HepG2 (cell line): ENCODE results near the gene NOX3. TPM values are rescaled to one million over a fixed set of nuclear protein-coding genes. Genes with fewer than 3 reads are reported as not detected.

Source experiments
- ATF7 ChIP-seq, 2 experiments: fragments of 450-650 bp in 1 of 2; sonication (generic) in 1 of 2; formaldehyde crosslinking in 1 of 2; IDR thresholded peaks; 2 replicates each; pipeline versions ENCODE4 v1.4.0 to v1.6.1; 2016 to 2020; ENCODE audit warnings: antibody characterized with exemption in 1 of 2, mild to moderate bottlenecking in 1 of 2, missing genetic modification reagents in 1 of 2
- KLF15 ChIP-seq: sonication (generic); formaldehyde crosslinking; IDR thresholded peaks from 2 replicates; pipeline ENCODE4 v1.8.1; 2023; ENCODE audit warnings: borderline replicate concordance, mild to moderate bottlenecking, inconsistent platforms, missing genetic modification reagents, mixed read lengths
- KLF16 ChIP-seq, 2 experiments: sonication (generic) in 1 of 2; formaldehyde crosslinking in 1 of 2; IDR thresholded peaks; 2 replicates each; pipeline versions ENCODE4 v1.6.1 to v1.8.0; 2016 to 2023; ENCODE audit warnings: missing genetic modification reagents in 2 of 2, missing compliant biosample characterization in 1 of 2
- MYC ChIP-seq: sonication (generic); formaldehyde crosslinking; IDR thresholded peaks from 2 replicates; pipeline ENCODE4 v1.9.0; 2021; ENCODE audit warnings: missing genetic modification reagents, borderline replicate concordance
- NFKB2 ChIP-seq: sonication (generic); formaldehyde crosslinking; IDR thresholded peaks from 2 replicates; pipeline ENCODE4 v1.4.0; 2020; ENCODE audit warnings: missing genetic modification reagents, borderline replicate concordance
- NRL ChIP-seq: sonication (generic); formaldehyde crosslinking; IDR thresholded peaks from 2 replicates; pipeline ENCODE4 v1.5.0; 2020; ENCODE audit warnings: missing genetic modification reagents, mild to moderate bottlenecking, moderate library complexity, borderline replicate concordance
- PCBP2 ChIP-seq: fragments of 200-400 bp; formaldehyde crosslinking; optimal IDR thresholded peaks from 2 replicates; pipeline ENCODE3; 2018; ENCODE audit warnings: low read length, low read depth; ENCODE audit not compliant: poor library complexity, severe bottlenecking
- RELA ChIP-seq: sonication (generic); formaldehyde crosslinking; IDR thresholded peaks from 2 replicates; pipeline ENCODE4 v1.4.0; 2020; ENCODE audit warnings: missing genetic modification reagents
- SP5 ChIP-seq: IDR thresholded peaks from 2 replicates; pipeline ENCODE4 v1.6.1; 2016; ENCODE audit warnings: low read depth, borderline replicate concordance
- THAP11 ChIP-seq: IDR thresholded peaks from 2 replicates; pipeline ENCODE4 v1.6.1; 2016; ENCODE audit warnings: missing biosample characterization, missing genetic modification reagents
- THYN1 ChIP-seq: sonication (generic); formaldehyde crosslinking; IDR thresholded peaks from 2 replicates; pipeline ENCODE4 v1.8.1; 2023; ENCODE audit warnings: low read depth, mild to moderate bottlenecking, moderate library complexity, missing genetic modification reagents, borderline replicate concordance
- TMF1 ChIP-seq: sonication (generic); formaldehyde crosslinking; IDR thresholded peaks from 2 replicates; pipeline ENCODE4 v1.8.1; 2022; ENCODE audit warnings: low read depth, missing genetic modification reagents
- ZNF343 ChIP-seq: sonication (generic); formaldehyde crosslinking; IDR thresholded peaks from 2 replicates; pipeline ENCODE4 v1.4.0; 2020; ENCODE audit warnings: mild to moderate bottlenecking, missing genetic modification reagents
- ZNF441 ChIP-seq: sonication (generic); formaldehyde crosslinking; IDR thresholded peaks from 2 replicates; pipeline ENCODE4 v1.7.0; 2021; ENCODE audit warnings: missing genetic modification reagents, borderline replicate concordance
- ZNF496 ChIP-seq: sonication (generic); formaldehyde crosslinking; IDR thresholded peaks from 2 replicates; pipeline ENCODE4 v1.8.1; 2023; ENCODE audit warnings: mild to moderate bottlenecking, moderate library complexity, missing genetic modification reagents; ENCODE audit not compliant: insufficient replicate concordance
- ZNF510 ChIP-seq: sonication (generic); formaldehyde crosslinking; IDR thresholded peaks from 2 replicates; pipeline ENCODE4 v1.4.0; 2020; ENCODE audit warnings: low read depth, mild to moderate bottlenecking, missing genetic modification reagents
- ZNF543 ChIP-seq: sonication (generic); formaldehyde crosslinking; IDR thresholded peaks from 2 replicates; pipeline ENCODE4 v1.4.0; 2020; ENCODE audit warnings: mild to moderate bottlenecking, missing genetic modification reagents
- ZNF670 ChIP-seq: sonication (generic); formaldehyde crosslinking; IDR thresholded peaks from 2 replicates; pipeline ENCODE4 v1.8.0; 2022; ENCODE audit warnings: mild to moderate bottlenecking, missing genetic modification reagents, borderline replicate concordance
- ZNF891 ChIP-seq: sonication (generic); formaldehyde crosslinking; IDR thresholded peaks from 2 replicates; pipeline ENCODE4 v1.5.0; 2020; ENCODE audit warnings: mild to moderate bottlenecking, missing genetic modification reagents
- polyA plus RNA-seq, 8 experiments: library from polyadenylated mRNA; depleted of rRNA in 3 of 8; stranded (reverse) in 7 of 8; unstranded in 1 of 8; fragments of >200 nt; fragmentation: Illumina TruSeq in 4 of 8; extraction: Trizol in 4 of 8; gene quantifications; 2 replicates each; pipeline versions ENCODE4 v1.2.1 to v1.2.3, GENCODE V29; 2011 to 2016; ENCODE audit warnings: low read depth in 4 of 8, missing spikeins in 1 of 8, mixed read lengths in 1 of 8; ENCODE audit not compliant: insufficient read depth in 1 of 8
- total RNA-seq, 5 experiments: library from RNA; depleted of rRNA; stranded (reverse); fragments of >200 nt; fragmentation: Illumina TruSeq; extraction: Trizol; gene quantifications; 2 replicates each; pipeline ENCODE4 v1.2.3, GENCODE V29; 2016; ENCODE audit warnings: low read depth in 1 of 5
- TF ChIP-seq, protein P1 (sequence below): sonication (generic); formaldehyde crosslinking; IDR thresholded peaks from 2 replicates; pipeline ENCODE4 v1.4.0; 2020; ENCODE audit warnings: mild to moderate bottlenecking, missing genetic modification reagents
- TF ChIP-seq, protein P2 (sequence below): sonication (generic); formaldehyde crosslinking; IDR thresholded peaks from 2 replicates; pipeline ENCODE4 v1.5.0; 2020; ENCODE audit warnings: missing genetic modification reagents, mild to moderate bottlenecking, borderline replicate concordance
- TF ChIP-seq, protein P3 (sequence below): sonication (generic); formaldehyde crosslinking; IDR thresholded peaks from 2 replicates; pipeline ENCODE4 v1.9.0; 2021; ENCODE audit warnings: missing genetic modification reagents, borderline replicate concordance
- TF ChIP-seq, protein P4 (sequence below): sonication (generic); formaldehyde crosslinking; IDR thresholded peaks from 2 replicates; pipeline ENCODE4 v1.8.1; 2023; ENCODE audit warnings: mild to moderate bottlenecking, inconsistent platforms, moderate library complexity, missing genetic modification reagents, borderline replicate concordance

Gene NOX3
- total and polyA plus RNA-seq, 2 of the 13 experiments (the other 11 are each of a cell fraction or from before 2014, with no cell fraction given) = 0.09 to 0.18 TPM

DNA sequence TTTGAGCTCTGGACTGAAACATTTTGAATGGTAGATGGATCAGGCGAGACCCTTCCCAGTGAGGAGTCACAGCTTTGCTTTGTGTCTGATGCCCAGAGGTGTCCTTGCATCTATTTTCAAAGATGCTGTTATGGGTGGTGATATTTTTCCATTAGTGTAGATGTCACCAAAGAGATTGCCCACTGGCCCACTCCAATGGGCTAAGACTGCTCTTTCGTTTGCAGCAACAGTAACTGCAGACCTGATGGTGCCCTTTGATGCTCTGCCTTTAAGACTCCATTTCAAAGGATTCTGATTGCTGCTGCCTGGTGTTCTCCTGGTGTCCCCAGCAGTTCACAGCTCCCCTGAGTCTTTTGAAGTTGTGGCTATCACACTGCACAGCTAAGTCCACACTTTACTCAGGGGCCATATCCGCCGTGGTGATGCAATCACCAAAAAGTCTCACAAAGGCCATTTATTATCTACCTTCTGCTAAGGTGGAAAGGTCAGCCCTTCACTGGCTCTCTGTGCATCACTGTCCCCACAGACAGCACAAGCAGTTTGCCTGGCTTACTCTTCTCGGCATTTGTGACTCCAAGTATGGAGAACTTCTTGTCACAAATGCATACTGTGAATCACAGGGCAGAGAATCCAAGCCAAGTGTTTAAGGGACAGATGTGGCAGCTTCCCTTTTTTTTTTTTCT, 56.4 kb downstream of the NOX3 start (continued):
- TF ChIP-seq ZNF510 (CRISPR knock-in tag) (no peak; the same call in 1 of the 2 replicates), ZNF670 (CRISPR knock-in tag) (peak; percentile 73; the same call in 1 of the 2 replicates), THYN1 (no peak), KLF15 (CRISPR knock-in tag) (peak; percentile 76; the same call in 1 of the 2 replicates), ATF7 (IDR thresholded peaks at IDR 0.05) (peak; percentile 91), ATF7 (CRISPR knock-in tag; IDR thresholded peaks at IDR 0.05) (peak; percentile 96), PCBP2 (no peak), RELA (CRISPR knock-in tag) (peak; percentile 81; the same call in 1 of the 2 replicates), ZNF543 (peak; percentile 64; the same call in 1 of the 2 replicates), ZNF441 (CRISPR knock-in tag) (peak; percentile 80), ZNF496 (CRISPR knock-in tag) (no peak), NFKB2 (CRISPR knock-in tag) (no peak), ZNF343 (CRISPR knock-in tag) (no peak), THAP11 (CRISPR knock-in tag) (peak; percentile 84), SP5 (CRISPR knock-in tag) (peak; percentile 79), ZNF891 (CRISPR knock-in tag) (peak; percentile 78; the same call in 1 of the 2 replicates), MYC (CRISPR knock-in tag) (peak; percentile 82; the same call in 1 of the 2 replicates), NRL (CRISPR knock-in tag) (no peak; the same call in 1 of the 2 replicates), TMF1 (CRISPR knock-in tag) (peak; percentile 57; the same call in 1 of the 2 replicates), KLF16 (CRISPR knock-in tag; IDR thresholded peaks at IDR 0.05) (peak in 1 of 2 experiments; percentile 98; a peak in 2 of 4 replicates)
- TF ChIP-seq, protein P1, sequence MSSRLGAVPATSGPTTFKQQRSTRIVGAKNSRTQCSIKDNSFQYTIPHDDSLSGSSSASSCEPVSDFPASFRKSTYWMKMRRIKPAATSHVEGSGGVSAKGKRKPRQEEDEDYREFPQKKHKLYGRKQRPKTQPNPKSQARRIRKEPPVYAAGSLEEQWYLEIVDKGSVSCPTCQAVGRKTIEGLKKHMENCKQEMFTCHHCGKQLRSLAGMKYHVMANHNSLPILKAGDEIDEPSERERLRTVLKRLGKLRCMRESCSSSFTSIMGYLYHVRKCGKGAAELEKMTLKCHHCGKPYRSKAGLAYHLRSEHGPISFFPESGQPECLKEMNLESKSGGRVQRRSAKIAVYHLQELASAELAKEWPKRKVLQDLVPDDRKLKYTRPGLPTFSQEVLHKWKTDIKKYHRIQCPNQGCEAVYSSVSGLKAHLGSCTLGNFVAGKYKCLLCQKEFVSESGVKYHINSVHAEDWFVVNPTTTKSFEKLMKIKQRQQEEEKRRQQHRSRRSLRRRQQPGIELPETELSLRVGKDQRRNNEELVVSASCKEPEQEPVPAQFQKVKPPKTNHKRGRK = peak; percentile 86; the same call in 1 of the 2 replicates
- TF ChIP-seq, protein P2, sequence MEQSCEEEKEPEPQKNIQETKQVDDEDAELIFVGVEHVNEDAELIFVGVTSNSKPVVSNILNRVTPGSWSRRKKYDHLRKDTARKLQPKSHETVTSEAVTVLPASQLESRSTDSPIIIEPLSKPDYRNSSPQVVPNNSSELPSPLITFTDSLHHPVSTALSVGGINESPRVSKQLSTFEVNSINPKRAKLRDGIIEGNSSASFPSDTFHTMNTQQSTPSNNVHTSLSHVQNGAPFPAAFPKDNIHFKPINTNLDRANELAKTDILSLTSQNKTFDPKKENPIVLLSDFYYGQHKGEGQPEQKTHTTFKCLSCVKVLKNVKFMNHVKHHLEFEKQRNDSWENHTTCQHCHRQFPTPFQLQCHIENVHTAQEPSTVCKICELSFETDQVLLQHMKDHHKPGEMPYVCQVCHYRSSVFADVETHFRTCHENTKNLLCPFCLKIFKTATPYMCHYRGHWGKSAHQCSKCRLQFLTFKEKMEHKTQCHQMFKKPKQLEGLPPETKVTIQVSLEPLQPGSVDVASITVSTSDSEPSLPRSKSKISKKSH (CRISPR knock-in tag) = no peak
- TF ChIP-seq, protein P3, sequence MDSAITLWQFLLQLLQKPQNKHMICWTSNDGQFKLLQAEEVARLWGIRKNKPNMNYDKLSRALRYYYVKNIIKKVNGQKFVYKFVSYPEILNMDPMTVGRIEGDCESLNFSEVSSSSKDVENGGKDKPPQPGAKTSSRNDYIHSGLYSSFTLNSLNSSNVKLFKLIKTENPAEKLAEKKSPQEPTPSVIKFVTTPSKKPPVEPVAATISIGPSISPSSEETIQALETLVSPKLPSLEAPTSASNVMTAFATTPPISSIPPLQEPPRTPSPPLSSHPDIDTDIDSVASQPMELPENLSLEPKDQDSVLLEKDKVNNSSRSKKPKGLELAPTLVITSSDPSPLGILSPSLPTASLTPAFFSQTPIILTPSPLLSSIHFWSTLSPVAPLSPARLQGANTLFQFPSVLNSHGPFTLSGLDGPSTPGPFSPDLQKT (CRISPR knock-in tag) = no peak
- TF ChIP-seq, protein P4, sequence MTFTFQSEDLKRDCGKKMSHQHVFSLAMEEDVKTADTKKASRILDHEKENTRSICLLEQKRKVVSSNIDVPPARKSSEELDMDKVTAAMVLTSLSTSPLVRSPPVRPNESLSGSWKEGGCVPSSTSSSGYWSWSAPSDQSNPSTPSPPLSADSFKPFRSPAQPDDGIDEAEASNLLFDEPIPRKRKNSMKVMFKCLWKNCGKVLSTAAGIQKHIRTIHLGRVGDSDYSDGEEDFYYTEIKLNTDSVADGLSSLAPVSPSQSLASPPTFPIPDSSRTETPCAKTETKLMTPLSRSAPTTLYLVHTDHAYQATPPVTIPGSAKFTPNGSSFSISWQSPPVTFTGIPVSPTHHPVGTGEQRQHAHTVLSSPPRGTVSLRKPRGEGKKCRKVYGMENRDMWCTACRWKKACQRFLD (CRISPR knock-in tag) = no peak
